GM12892 (cell line): ENCODE measurements around the gene SCAMP4.
"Not testable (repeated sequence)": the region's sequence is repeated elsewhere in the genome, so short reads cannot be mapped to it uniquely, and the experiment has no call there.

ENCODE experiments used
- POLR2A ChIP-seq: IDR thresholded peaks from 2 replicates; pipeline ENCODE4 v1.6.1; 2011; ENCODE audit warnings: low read depth, low read length, control low read depth
- POLR2AphosphoS5 ChIP-seq: IDR thresholded peaks from 2 replicates; pipeline ENCODE4 v1.6.1; 2011; ENCODE audit warnings: low read depth, low read length, control low read depth
- TAF1 ChIP-seq: IDR thresholded peaks from 2 replicates; pipeline ENCODE4 v1.6.1; 2011; ENCODE audit warnings: low read depth, mild to moderate bottlenecking, control low read depth, low read length, borderline replicate concordance

DNA sequence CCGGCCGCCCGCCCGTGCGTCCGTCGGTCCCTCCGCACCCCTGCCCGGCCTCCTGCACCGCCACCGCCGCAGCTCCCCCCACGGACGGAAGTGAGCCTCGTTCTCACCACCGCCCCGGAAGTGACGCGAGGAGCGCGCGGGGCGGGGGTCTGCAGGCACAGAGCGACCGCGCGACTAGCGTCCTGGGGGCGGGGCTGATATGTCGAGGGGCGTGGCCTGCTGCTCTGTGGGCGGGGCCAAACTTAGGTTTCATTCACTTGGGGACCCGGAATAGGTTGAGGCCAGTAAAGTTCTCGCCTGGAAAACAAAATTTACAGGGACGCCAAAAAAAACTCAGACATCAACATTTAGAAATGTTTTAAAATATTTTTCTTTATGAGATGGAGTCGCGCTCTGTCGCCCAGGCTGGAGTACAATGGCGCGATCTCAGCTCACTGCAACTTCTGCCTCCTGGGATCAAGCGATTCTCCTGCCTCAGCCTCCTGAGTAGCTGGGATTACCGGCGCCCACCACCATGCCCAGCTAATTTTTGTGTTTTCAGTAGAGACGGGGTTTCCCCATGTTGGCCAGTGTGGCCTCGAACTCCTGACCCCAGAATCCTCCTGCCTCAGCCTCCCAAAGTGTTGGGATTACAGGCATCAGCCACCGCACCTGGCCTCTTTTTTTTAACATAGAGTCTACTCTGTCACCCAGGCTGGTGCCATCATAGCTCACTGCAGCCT is 19.6 kb upstream of the SCAMP4 start, which contains the start of gene ABHD17A:
- TF ChIP-seq POLR2A = peak; percentile 42; the same call in 1 of the 2 replicates
- not testable (repeated sequence) for TF ChIP-seq TAF1, POLR2AphosphoS5
